ENCODE results near the gene GSDMA.

- TF ChIP-seq CTCF (IDR thresholded peaks at IDR 0.05): no peak
- TF ChIP-seq POLR2A (IDR thresholded peaks at IDR 0.05): no peak
Observed at GRCh38 chr17:39935909-39936308, 26.9 kb upstream of the GSDMA start.
